Stimulated activated CD4-positive, alpha-beta T cell treated with anti-CD3 and anti-CD28 coated beads, Interleukin-1b, Interleukin-23, amount 100 ng/mL, for 24 hours (primary cell): Measurements from ENCODE around the gene GDF7.
"Not testable (repeated sequence)": the region's sequence is repeated elsewhere in the genome, so short reads cannot be mapped to it uniquely, and the experiment has no call there.

Experiments
- DNase-seq, 4 experiments: peaks; one replicate each; pipeline ENCODE4 v3.0.0-alpha.2; 2020; ENCODE audit warnings: low read depth in 4 of 4, low spot score in 1 of 4

The GDF7 gene

DNA sequence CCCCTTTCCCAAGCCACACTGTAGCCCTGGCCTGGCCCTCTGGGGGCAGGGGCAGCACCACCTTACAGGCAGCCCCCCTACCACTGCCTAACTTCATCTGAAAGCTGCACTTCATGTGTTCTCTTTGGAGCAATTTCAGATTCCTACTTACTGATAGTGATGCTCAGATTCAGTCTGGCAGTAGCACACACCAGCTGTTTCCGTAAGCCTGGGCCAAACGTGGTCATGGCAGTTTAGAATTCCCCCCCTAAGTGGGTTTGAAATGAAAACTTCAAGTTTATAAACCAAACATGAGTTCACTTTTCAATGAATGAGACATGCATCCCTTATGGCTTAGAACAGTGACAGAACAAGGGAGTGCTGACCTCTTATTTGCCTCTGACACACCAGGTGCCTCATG, 29.4 kb downstream of the GDF7 start:
- DNase-seq = no peak

DNA sequence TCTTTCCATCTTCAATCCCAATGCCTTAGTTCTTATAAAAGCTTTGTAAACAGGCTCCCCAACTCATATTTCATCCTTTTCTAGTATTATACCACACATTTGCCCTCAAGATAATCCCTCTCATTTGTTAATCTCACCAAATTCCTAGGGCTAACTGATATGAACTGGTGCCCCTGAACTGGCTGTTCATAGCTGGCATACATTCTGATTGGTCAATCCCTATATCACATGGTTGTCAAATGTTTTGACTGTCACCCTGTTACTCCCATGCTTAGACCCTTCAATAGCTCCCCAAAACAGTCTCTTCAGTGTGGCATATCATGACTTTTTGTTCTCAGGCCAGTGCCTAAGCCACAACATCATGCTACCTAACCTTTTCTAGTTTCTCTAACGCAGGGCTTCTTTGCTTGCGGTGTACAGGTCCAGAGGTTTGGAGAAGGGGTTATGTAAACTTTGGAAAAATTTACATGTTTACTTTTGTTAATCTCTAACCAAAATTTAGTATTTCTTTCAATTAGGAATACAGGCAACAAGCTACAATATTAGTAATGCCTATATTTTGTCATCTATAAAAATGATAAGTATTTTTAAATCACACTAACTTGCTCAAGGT, 30.5 kb downstream of the GDF7 start:
- no peak for DNase-seq

DNA sequence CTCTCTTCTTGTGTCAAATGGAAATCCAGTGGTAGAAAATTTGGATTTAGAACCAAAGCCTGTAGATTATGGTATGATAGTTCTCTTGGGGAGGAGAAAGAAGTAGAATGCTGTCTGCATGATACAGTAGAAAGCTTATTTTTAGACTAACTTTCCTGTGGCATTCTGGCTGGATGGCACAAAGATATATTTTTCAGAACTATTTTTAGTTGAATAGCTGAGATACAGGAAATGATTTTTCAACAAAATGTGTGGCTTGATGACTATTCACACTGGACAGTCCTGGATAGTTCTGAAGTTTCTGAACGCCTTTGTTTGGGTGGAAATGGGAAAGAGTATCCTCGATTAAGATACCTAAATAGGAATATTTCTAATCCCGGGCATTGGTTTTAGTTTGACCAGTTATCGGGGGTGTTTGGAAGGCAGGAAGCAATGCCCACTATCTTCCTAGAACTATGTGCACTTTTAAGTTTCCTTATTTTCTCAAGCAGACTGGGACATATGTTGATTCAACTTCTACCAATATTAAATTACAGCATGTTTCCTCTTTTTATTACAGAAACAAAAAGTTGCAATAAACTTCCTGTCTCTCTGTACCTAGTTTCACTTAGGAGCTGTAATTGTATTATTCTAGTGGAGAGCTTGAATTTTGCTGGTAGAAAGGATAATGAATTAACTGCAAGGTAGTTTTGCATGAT, 32.1 kb downstream of the GDF7 start:
- DNase-seq = no peak

DNA sequence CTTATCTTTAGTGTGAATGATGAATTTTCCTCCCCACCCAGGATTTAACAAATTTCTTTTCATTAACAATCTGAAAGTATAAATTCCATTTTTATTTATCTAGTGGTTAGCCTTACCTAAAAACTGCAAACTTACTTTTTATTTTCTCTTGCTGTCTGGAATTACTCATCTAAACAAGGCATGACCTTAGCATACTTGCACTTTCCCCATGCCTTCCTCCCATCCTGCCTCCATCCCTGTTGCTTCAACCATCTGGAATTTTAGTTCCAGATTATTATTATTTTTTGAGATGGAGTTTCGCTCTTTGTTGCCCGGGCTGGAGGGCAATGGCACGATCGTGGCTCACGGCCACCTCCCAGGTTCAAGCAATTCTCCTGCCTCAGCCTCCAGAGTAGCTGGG, 35.6 kb downstream of the GDF7 start:
- DNase-seq = no peak

DNA sequence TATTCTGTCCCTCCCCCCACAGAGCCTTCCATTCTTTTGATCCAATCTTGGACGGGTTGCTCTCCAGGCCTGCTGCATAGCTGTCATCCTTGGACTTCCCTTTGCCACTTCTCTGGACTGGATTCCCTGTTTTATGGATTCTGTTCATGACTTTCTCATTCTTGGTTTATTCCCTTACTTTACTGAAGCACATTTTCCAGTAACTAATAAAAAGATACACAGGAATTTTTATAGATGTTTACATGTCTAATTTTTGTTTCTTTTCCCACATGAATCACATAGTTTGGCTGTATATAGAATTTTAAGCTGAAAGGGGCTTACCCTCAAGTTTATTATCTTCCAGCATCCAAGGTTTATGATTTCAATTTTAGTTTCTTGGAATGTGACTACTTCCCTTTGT, 37.9 kb downstream of the GDF7 start:
- DNase-seq = no peak

DNA sequence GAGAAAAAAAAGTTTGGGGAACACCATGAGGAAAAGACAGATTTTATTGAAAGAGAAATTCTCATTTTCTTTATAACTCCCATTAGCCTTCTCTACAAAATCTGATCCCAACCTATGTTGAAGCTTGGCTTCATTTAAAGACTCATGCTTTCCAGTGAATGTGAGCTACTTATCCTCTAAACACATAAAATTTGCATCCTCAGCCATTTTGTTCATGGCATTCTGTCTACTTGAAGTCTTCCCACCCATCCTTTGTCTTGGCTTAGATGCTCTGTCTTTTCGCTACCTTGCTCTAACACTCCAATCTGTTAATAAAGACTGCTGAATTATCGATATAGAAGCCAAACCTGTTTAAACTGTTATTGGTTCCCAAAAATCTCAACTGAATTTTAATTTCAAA, 39.3 kb downstream of the GDF7 start:
- no peak for DNase-seq

DNA sequence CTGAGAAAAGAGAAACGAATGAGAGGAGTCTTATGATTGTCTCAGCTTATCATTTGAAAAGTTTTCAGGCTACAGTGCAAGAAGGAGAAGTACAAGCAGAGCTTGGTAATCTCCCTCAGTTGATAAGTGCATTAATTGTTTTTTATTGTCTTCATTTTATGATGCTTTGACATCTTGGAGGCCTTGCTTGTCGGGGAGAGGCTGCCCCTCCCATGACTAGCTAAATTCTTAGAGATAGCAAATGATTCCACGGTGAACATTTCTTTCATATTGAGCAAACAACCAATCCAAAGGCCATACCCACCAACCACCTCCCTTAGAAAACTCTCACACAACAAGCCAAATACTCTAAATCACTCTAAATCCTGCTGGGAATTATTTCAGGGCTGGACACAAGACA, 39.8 kb downstream of the GDF7 start:
- no peak for DNase-seq

DNA sequence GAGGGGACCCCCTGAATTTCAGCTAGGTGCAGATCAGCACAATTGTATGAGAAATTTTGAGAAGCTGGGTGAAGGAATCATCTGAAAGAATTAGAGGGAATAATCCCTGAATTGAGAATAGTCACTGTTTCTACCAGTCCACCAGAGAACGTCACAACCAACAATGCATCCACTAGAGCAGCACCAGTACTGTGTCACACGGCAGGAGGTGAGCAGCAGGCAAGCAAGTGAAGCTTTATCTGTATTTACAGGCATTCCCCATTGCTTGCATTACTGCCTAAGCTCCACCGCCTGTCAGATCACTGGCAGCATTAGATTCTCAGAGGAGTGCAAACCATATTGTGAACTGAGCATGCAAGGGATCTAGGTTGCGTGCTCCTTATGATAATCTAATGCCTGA, 40.7 kb downstream of the GDF7 start:
- no peak for DNase-seq

DNA sequence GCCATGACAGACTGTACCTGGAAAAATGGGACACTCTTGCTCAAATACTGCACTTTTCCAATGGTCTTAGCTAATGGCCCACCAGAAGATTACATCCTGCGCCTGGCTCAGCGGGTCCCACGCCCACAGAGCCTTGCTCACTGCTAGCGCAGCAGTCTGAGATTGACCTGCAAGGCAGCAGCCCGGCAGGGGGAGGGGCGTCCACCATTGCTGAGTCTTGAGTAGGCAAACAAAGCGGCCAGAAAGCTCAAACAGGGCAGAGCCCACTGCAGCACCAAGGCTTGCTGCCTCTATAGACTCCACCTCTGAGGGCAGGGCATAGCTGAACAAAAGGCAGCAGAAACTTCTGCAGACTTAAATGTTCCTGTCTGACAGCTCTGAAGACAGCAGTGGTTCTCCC, 44.7 kb downstream of the GDF7 start:
- not testable (repeated sequence) for DNase-seq

DNA sequence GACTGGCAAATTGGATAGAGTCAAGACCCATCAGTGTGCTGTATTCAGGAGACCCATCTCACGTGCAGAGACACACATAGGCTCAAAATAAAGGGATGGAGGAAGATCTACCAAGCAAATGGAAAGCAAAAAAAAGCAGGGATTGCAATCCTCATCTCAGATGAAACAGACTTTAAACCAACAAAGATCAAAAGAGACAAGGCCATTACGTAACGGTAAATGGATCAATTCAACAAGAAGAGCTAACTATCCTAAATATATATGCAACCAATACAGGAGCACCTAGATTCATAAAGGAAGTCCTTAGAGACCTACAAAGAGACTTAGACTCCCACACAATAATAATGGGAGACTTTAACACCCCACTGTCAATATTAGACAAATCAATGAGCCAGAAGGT, 46.6 kb downstream of the GDF7 start:
- not testable (repeated sequence) for DNase-seq

DNA sequence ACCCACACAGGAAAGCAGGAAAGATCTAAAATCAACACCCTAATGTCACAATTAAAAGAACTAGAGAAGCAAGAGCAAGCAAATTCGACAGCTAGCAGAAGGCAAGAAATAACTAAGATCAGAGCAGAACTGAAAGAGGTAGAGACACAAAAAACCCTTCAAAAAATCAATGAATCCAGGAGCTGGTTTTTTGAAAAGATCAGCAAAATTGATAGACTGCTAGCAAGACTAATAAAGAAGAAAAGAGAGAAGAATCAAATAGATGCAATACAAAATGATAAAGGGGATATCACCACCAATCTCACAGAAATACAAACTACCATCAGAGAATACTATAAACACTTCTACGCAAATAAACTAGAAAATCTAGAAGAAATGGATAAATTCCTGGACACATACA, 47.5 kb downstream of the GDF7 start:
- DNase-seq = not testable (repeated sequence)

DNA sequence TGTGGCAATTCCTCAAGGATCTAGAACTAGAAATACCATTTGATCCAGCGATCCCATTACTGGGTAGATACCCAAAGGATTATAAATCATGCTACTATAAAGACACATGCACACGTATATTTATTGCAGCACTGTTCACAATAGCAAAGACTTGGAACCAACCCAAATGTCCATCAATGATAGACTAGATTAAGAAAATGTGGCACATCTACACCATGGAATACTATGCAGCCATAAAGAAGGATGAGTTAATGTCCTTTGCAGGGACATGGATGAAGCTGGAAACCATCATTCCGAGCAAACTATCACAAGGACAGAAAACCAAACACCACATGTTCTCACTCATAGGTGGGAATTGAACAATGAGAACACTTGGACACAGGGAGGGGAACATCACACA, 49.2 kb downstream of the GDF7 start:
- DNase-seq = not testable (repeated sequence)

DNA sequence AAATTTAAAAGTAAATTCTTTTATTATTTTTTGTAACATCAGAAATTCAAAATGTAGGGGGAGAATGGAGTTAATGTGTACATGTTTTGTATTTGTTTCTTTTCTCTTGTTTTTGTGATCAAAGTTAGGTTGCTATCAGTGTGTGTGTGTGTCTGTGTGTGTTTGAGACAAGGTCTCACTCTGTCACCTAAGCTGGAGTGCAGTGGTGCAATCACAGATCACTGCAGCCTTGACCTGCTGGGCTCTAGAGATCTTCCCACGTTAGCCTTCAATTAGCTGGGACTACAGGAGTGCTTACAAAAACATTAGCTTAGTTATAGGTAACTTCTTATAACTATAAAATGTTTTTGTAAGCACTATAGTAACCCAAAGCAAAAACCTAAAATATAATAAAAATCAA, 50.7 kb downstream of the GDF7 start:
- no peak for DNase-seq

DNA sequence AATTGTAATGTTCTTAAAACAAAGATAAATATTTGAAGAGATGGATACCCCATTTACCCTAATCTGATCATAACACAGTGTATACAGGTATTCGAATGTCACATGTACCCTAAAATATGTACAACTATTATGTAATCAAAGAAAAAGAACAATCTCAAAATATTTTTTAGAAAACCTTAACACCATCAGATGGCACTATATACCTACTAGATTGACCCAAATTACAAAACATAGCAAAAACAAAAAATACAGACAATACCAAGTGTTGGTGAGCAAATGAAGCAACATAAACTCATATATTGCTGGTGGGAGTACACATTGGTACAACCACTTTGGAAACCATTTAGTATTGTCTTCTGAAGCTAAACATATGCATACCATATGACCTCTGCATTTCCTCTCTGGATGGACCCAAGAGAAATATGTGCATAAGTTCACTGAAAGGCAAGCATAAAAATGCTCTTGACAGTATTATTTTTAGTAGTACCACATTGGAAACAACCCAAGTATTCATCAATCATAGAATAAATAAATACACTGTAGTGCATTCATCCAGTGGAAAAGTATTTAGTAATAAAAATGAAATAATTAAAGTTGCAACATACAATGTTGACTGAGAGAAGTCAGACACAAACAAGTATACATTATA, 55.8 kb downstream of the GDF7 start:
- no peak for DNase-seq

DNA sequence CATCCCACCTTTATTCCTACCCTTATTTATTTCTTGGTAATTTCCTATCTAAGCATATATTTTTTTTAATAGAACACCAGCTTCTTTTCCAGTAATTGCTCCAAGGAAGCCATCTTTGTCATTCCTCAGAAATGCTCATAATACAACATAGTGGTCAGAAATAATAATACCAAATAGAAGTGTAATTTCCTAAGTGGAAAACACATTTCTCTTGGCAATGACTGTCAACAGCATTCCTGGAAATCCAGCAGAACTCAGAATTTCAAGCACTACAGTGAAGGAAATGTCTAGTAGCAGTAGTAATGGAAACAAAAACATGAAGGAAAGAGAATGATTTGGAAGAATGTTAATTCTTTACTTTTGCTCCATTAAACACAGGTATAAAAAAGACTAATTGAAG, 56.6 kb downstream of the GDF7 start:
- no peak for DNase-seq

DNA sequence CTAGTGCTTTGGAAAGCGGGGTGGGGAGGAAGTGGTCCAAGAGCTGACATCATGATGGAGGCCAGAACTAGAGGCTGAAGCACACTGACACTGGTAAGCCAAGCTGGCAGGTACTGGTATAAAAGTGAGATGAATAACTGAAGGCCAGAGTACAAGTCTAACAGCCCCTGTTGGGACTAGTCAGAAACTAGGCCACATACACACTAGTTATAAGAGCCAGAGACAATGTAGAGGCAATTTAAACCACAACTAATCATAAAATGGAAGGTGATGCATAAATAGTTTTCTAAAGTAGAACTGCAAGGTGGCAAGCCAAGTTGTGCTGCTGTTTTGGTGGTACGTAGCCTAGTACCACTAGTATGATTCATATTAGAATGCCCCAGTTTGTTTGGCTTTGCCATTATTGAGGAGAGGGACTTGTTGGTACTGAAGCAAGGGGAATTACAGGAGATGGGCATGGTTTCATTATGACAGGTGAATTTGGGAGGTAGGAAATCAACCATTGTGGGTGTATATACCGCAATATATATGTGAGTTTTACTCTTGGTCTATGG, 57.6 kb downstream of the GDF7 start:
- no peak for DNase-seq

DNA sequence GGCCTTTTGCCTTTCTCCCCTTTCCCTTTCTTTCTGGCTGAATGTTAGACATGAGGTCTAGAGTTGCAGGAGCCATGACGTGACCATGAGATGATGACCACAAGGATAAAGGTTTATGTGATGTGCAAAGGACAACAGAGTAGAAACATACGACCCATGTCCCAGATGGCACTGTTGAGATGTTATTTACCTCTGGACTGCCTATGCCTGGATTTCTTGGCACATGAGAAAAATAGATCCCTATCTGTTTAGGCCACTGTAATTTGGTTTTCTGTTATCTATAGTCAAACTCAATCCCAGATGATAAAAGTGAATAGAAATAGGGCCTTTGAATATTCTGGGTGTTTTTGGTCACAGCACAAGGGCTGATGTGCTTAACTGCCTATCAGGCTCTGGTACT, 58.8 kb downstream of the GDF7 start:
- no peak for DNase-seq

DNA sequence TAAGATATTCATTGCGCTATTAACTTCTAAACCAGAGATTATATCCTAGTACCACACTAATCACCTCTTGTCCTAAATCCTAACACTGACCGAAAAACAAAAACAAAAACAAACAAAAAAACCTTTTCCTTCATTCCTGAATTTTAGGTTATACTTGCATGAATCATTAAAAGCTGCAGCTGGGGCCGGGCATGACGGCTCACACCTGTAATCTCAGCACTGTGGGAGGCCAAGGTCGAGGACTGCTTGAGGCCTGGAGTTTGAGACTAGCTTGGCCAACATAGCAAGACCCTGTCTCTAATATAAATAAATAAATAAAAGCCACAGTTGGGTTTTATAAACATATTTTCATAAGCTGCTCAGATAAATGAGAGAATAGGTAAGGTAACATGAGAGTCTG, 60.0 kb downstream of the GDF7 start:
- DNase-seq = no peak

DNA sequence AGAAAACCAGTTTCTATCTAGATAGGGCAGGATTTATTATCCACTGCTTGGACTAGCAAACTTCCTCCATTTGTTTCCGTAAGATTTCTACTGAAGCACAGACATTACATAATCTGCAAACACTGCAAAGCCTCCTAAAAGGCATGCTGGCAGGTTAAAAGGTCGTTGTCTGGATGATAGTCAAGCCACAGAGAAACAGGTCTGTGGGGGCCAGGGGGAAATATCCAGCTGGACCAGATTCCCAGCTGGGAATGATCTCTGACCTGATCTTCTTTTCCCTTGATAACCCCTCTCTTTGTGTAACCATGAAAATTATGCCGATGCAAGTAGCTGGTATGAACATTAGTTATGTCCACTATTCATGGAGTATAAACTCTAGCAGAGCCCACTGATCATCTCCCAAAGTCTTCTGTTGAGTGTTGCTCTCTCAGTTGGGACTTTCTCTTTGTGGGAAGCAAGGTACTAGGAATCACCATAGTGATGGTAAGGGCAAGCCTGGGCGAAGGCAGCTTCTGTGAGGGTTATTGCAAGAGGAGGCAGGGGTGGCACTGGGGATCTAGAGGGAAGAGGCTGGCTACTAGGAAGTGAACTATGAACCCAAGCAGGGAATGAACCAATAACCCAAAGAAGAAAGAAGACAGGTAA, 61.3 kb downstream of the GDF7 start:
- DNase-seq = no peak
